HG03457 (cell line): ENCODE data around the gene CEP104.
"Not testable (repeated sequence)": the region's sequence is repeated elsewhere in the genome, so short reads cannot be mapped to it uniquely, and the experiment has no call there.

Experiments
- ATAC-seq: cut with Tn5 transposase; IDR thresholded peaks from one replicate; pipeline ENCODE4 v1.9.1; 2021; ENCODE audit warnings: moderate number of reproducible peaks; ENCODE audit not compliant: unreplicated experiment

CEP104 gene

GRCh38 chr1:3828391-3828790, 28.6 kb downstream of the CEP104 start:
- ATAC-seq = no peak

GRCh38 chr1:3827813-3828307, 29.2 kb downstream of the CEP104 start:
- ATAC-seq = no peak

GRCh38 chr1:3825356-3825755, 31.7 kb downstream of the CEP104 start:
- ATAC-seq = no peak

- ATAC-seq = no peak
Measured at GRCh38 chr1:3824650-3825049, 32.4 kb downstream of the CEP104 start.

GRCh38 chr1:3822421-3822820, 34.6 kb downstream of the CEP104 start:
- no peak for ATAC-seq

GRCh38 chr1:3821908-3822307, 35.1 kb downstream of the CEP104 start:
- ATAC-seq = no peak

- ATAC-seq = no peak
Measured at GRCh38 chr1:3821447-3821846, 35.6 kb downstream of the CEP104 start.

- ATAC-seq = no peak
Measured at GRCh38 chr1:3821004-3821403, 36.0 kb downstream of the CEP104 start.

- no peak for ATAC-seq
Measured at GRCh38 chr1:3820316-3820715, 36.7 kb downstream of the CEP104 start.

GRCh38 chr1:3819771-3820200, 37.2 kb downstream of the CEP104 start:
- no peak for ATAC-seq

GRCh38 chr1:3817821-3818597, 39.0 kb downstream of the CEP104 start:
- ATAC-seq = no peak

GRCh38 chr1:3817138-3817740, 39.8 kb downstream of the CEP104 start:
- no peak for ATAC-seq

- no peak for ATAC-seq
Measured at GRCh38 chr1:3816331-3817137, 40.5 kb downstream of the CEP104 start.

- ATAC-seq = no peak
Measured at GRCh38 chr1:3814771-3815561, 42.0 kb downstream of the CEP104 start.

GRCh38 chr1:3814065-3814464, 42.9 kb downstream of the CEP104 start:
- ATAC-seq = no peak

- no peak for ATAC-seq
Measured at GRCh38 chr1:3811595-3811911, 45.5 kb downstream of the CEP104 start.

- ATAC-seq = not testable (repeated sequence)
Measured at GRCh38 chr1:3810149-3810761, 46.8 kb downstream of the CEP104 start.

- no peak for ATAC-seq
Measured at GRCh38 chr1:3809680-3810079, 47.3 kb downstream of the CEP104 start.

GRCh38 chr1:3807769-3808168, 49.2 kb downstream of the CEP104 start:
- ATAC-seq = no peak

- ATAC-seq = no peak
Measured at GRCh38 chr1:3805038-3805437, 52.0 kb downstream of the CEP104 start.

GRCh38 chr1:3804627-3804944, 52.4 kb downstream of the CEP104 start:
- not testable (repeated sequence) for ATAC-seq
